Non-pigmented ciliary epithelial cell (primary cell): Measurements from ENCODE around the gene ITPK1.

Source experiments
- DNase-seq: peaks from one replicate; pipeline ENCODE4 v3.0.0-alpha.2; 2010; ENCODE audit warnings: low read depth

Gene ITPK1

GRCh38 chr14:92936085-92936484 lies 179.6 kb downstream of the ITPK1 start:
- no peak for DNase-seq

DNA sequence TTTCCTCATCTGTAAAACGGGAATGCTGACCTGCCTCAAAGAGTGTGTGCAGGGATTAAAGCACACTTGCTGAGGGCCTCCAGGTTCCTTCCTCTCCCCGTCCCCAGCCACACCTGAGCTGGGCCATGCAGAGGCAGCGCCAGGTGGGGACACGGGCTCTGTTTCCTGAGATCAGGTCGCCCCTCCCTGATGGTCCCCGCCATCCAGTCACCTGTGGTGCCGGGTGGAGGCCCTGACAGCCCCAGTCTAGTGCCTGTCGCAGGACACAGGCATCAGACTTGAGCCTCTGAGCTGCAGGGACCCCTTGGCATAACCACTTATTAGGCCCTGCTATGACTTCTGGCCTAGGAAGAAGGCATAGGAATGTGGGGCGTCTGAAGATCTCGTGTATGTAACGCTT lies 180.3 kb downstream of the ITPK1 start:
- DNase-seq = no peak

DNA sequence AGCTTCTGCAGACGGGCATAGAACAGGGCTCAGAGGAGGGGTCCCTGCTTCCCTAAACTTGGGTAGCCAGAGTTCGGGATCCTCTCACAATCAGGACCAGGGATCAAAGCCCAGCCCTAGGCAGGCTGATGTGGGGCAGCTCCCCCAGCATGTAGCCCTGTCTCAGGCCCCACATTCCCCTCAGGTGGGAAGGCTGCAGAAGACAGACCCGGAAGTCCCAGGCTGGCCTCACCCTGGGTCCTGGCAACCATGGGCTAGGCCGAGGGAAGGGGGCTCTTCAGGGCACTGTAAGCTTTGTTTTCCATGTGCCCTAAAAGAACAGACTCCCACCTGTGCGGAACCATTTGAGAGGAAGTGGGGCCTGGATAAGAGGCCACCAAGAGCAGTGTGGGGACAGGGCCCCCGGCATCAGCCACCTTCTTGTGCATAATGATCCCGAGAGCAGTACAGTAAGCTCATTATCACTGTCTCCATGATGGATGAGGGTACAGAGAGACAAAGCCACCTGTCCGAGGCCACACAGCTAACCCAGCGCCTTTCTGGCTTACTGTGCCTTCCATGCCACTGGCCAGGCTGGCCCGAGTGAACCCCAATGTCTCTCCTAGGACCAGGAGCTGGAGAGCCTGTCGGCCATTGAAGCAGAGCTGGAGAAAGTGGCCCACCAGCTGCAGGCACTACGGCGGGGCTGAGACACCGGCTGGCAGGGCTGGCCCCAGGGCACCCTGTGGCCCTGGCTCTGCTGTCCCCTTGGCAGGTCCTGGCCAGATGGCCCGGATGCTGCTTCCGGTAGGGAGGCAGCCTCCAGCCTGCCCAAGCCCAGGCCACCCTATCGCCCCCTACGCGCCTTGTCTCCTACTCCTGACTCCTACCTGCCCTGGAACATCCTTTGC lies 181.3 kb downstream of the ITPK1 start:
- DNase-seq = no peak

GRCh38 chr14:92933481-92933880 lies 182.2 kb downstream of the ITPK1 start:
- DNase-seq = no peak

GRCh38 chr14:92932448-92933395 lies 183.0 kb downstream of the ITPK1 start:
- DNase-seq = no peak

- no peak for DNase-seq
Observed at GRCh38 chr14:92931681-92932447, 183.9 kb downstream of the ITPK1 start.

DNA sequence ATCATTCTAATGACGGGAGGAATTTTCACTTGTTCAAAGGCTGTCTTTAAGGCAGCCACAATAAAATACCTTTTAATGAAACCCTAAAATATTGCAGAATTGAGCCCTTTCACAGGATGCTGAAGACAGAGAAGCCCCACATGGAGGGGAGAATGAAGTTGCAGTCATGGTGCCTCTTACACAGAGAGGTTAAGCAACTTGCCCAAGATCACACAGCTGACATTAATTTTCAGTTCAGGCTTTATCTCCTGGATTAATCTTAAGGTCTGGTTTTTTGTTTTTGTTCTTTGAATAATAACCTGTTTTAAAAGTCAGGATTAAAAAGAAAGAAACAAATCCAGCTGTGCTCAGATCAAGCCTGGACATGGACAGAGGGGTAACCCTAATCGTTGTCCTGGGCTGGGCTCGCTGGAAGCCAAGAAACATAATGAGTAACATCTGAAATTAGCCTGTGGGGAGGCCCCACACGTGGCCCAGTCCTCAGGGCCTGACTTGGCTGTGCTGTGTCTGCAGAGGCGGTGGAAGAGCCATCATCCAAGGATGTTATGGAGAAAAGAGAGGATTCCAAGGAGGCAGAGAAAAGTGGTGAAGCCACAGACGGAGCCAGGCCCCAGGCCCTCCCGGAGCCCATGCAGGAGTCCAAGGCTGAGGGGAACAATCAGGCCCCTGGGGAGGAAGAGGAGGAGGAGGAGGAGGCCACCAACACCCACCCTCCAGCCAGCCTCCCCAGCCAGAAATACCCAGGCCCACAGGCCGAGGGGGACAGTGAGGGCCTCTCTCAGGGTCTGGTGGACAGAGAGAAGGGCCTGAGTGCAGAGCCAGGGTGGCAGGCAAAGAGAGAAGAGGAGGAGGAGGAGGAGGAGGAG lies 184.8 kb downstream of the ITPK1 start:
- no peak for DNase-seq

GRCh38 chr14:92929689-92930608 lies 185.8 kb downstream of the ITPK1 start:
- no peak for DNase-seq

- DNase-seq = no peak
Observed at GRCh38 chr14:92928961-92929688, 186.6 kb downstream of the ITPK1 start.

GRCh38 chr14:92928258-92928629 lies 187.5 kb downstream of the ITPK1 start:
- DNase-seq = no peak

DNA sequence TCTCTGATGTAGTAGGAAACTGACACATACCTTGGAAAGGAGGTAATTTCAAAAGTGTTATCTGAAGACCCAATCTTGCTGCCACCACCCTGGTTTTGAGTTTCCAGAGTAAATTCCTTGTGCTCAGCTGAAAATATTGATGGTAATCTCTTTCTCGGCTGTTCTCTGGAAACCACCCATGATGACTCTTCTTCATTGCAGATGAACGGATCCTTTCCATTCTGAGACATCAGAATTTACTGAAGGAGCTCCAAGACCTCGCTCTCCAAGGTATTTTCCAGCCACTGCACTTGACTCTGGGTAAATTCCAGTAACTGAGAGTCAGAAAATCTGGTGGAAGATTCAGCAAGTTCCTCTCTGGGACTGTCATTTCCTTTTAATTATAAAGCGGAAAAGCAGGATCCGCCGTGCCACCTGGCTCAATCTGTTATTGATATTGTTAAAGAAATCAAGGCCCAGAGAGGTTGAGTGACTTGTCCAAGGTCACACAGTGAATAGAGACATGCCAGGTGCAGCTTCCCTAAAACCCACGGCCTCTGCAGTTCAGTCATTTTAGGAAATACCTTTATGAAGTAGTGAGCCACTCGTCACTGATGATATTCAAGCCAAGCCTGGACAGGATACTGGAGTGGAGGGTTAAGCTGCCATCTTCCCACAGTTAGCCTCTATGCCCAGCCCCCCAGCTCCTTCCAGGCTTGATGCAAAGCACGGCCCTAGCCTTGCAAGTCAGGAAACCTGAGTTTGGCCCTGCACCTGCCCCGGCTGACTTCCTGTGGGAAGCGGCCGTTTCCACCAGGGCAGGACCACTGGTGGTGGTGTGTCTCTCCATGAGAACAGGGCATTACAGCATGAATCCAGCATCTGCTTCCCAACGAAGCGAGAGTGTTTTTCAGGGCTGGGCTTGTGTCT lies 188.1 kb downstream of the ITPK1 start:
- DNase-seq = no peak

- no peak for DNase-seq
Observed at GRCh38 chr14:92926931-92927330, 188.8 kb downstream of the ITPK1 start.

GRCh38 chr14:92926180-92926845 lies 189.4 kb downstream of the ITPK1 start:
- DNase-seq = no peak

GRCh38 chr14:92925446-92925845 lies 190.3 kb downstream of the ITPK1 start:
- DNase-seq = no peak

GRCh38 chr14:92924247-92924646 lies 191.5 kb downstream of the ITPK1 start:
- DNase-seq = no peak

DNA sequence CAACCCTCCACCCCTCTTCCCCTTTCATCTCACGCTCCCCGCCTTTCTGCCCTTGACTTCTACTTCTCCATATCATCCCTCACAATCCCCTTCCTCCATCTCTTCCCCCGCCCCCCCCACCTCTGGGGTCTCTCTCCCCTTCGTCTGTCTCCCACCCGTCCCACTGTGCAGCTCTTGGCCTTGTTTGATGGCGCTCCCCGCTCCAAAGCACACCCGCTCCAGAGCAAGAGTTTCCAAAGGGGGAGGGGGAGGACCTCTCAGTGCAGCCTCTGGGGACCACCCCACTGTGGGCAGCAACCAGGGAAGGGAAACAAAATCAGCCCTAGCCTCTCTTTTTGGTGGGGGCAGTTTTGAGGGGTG lies 192.0 kb downstream of the ITPK1 start:
- no peak for DNase-seq

GRCh38 chr14:92922883-92923743 lies 192.6 kb downstream of the ITPK1 start, which contains the start of gene CHGA:
Gene CHGA, plus strand, starts transcription at chr14:92923150. Its CDS starts 210 bp downstream, at chr14:92923360.
- DNase-seq = no peak
